ENCODE data around the gene CDC14C.

CDC14C gene

GRCh38 chr7:48943279-48943990 lies 19.1 kb downstream of the CDC14C start:
- no peaks in the 10 kb centered on the region for H3K36me3 ChIP-seq (replicated peaks in 1 of 2; ENCODE audit: control insufficient read depth in 2 of 2, insufficient read depth in 2 of 2, low read length in 2 of 2)
- no peak overlapping the region for H4K91ac ChIP-seq (ENCODE audit: low read depth, low read length, poor library complexity)
- no peak overlapping the region for H2BK12ac ChIP-seq (ENCODE audit: low read length)
- no peak overlapping the region for H2AFZ ChIP-seq (ENCODE audit: low read length)
- no peak overlapping the region for H2BK5ac ChIP-seq (ENCODE audit: low read length)
- H3K4me2 ChIP-seq (ENCODE audit: insufficient read depth, low read length, poor library complexity, severe bottlenecking), result no peak overlapping the region
- H3K23ac ChIP-seq (ENCODE audit: low read depth, low read length, poor library complexity), result no peak overlapping the region
- no peaks in the 10 kb centered on the region for H3K79me1 ChIP-seq (ENCODE audit: low read depth, low read length)
- no peak overlapping the region for H3K4ac ChIP-seq (ENCODE audit: low read length)
- H2BK15ac ChIP-seq (ENCODE audit: low read length), result no peak overlapping the region
- DNase-seq (ENCODE audit: low spot score), result no peak
- H2BK120ac ChIP-seq (ENCODE audit: low read depth, low read length), result no peak overlapping the region
- WGBS, 2 donors (ENCODE audit: extremely low coverage in 2 of 2, insufficient read length in 2 of 2, insufficient replicate concordance in 1 of 2), result no CpG with 5 or more reads among the region's 3 CpGs
- H3K27me3 ChIP-seq (ENCODE audit: control insufficient read depth in 3 of 3, insufficient read depth in 3 of 3, low read depth in 1 of 3, low read length in 3 of 3), result no peaks in the 10 kb centered on the region
- H3K4me1 ChIP-seq (ENCODE audit: control insufficient read depth in 2 of 2, insufficient read depth in 1 of 2, low read depth in 1 of 2, low read length in 2 of 2), result no peaks in the 10 kb centered on the region
- H3K9me3 ChIP-seq (replicated peaks in 1 of 2; ENCODE audit: control insufficient read depth in 2 of 2, insufficient read depth in 1 of 2, low read depth in 1 of 2, low read length in 2 of 2), result no peaks in the 10 kb centered on the region
- no peak overlapping the region for H3K4me3 ChIP-seq (ENCODE audit: low read length in 2 of 2)
- H3K14ac ChIP-seq (ENCODE audit: low read length), result no peak overlapping the region
- no peak overlapping the region for H3K18ac ChIP-seq (ENCODE audit: low read length)
- no peak overlapping the region for H3K9ac ChIP-seq (ENCODE audit: low read depth, low read length, poor library complexity)
- no peak overlapping the region for H2AK5ac ChIP-seq (ENCODE audit: low read depth, low read length)
- H4K8ac ChIP-seq (ENCODE audit: low read depth, low read length), result no peak overlapping the region
- no peak overlapping the region for H3K27ac ChIP-seq (replicated peaks; ENCODE audit: low read length)

GRCh38 chr7:48955916-48956315 lies 31.6 kb downstream of the CDC14C start:
- H3K9ac ChIP-seq (ENCODE audit: low read depth, low read length, poor library complexity), result no peak overlapping the region
- H2BK15ac ChIP-seq (ENCODE audit: low read length), result no peak overlapping the region
- no peak overlapping the region for H2BK120ac ChIP-seq (ENCODE audit: low read depth, low read length)
- no peaks in the 10 kb centered on the region for H3K36me3 ChIP-seq (replicated peaks in 1 of 2; ENCODE audit: control insufficient read depth in 2 of 2, insufficient read depth in 2 of 2, low read length in 2 of 2)
- H2BK12ac ChIP-seq (ENCODE audit: low read length), result no peak overlapping the region
- H3K23ac ChIP-seq (ENCODE audit: low read depth, low read length, poor library complexity), result no peak overlapping the region
- H3K79me1 ChIP-seq (ENCODE audit: low read depth, low read length), result no peaks in the 10 kb centered on the region
- no peak overlapping the region for H2AK5ac ChIP-seq (ENCODE audit: low read depth, low read length)
- no peak overlapping the region for H4K8ac ChIP-seq (ENCODE audit: low read depth, low read length)
- H3K9me3 ChIP-seq (replicated peaks in 1 of 2; ENCODE audit: control insufficient read depth in 2 of 2, insufficient read depth in 1 of 2, low read depth in 1 of 2, low read length in 2 of 2), result no peaks in the 10 kb centered on the region
- no peak for DNase-seq (ENCODE audit: low spot score)
- no peak overlapping the region for H4K91ac ChIP-seq (ENCODE audit: low read depth, low read length, poor library complexity)
- no peak overlapping the region for H3K27ac ChIP-seq (replicated peaks; ENCODE audit: low read length)
- H3K14ac ChIP-seq (ENCODE audit: low read length), result no peak overlapping the region
- no peak overlapping the region for H3K18ac ChIP-seq (ENCODE audit: low read length)
- no peaks in the 10 kb centered on the region for H3K27me3 ChIP-seq (ENCODE audit: control insufficient read depth in 3 of 3, insufficient read depth in 3 of 3, low read depth in 1 of 3, low read length in 3 of 3)
- no peak overlapping the region for H2BK5ac ChIP-seq (ENCODE audit: low read length)
- H3K4me1 ChIP-seq (ENCODE audit: control insufficient read depth in 2 of 2, insufficient read depth in 1 of 2, low read depth in 1 of 2, low read length in 2 of 2), result no peaks in the 10 kb centered on the region
- no peak overlapping the region for H3K4me3 ChIP-seq (ENCODE audit: low read length in 2 of 2)
- H3K4me2 ChIP-seq (ENCODE audit: insufficient read depth, low read length, poor library complexity, severe bottlenecking), result no peak overlapping the region
- no peak overlapping the region for H3K4ac ChIP-seq (ENCODE audit: low read length)
- H2AFZ ChIP-seq (ENCODE audit: low read length), result no peak overlapping the region

- no peak overlapping the region for H3K4ac ChIP-seq (ENCODE audit: low read length)
These were observed 35.3 kb downstream of the CDC14C start for GRCh38 chr7:48959676-48960075.

GRCh38 chr7:48962821-48963505 lies 38.6 kb downstream of the CDC14C start:
- Histone ChIP-seq H3K79me1 (ENCODE audit: low read depth, low read length) (no peaks in the 10 kb centered on the region), H2BK5ac (ENCODE audit: low read length) (no peak overlapping the region), H2BK15ac (ENCODE audit: low read length) (no peak overlapping the region)

More at GRCh38 chr7:48959676-48960075, 35.3 kb downstream of the CDC14C start:
- no peak overlapping the region for H4K91ac ChIP-seq (ENCODE audit: low read depth, low read length, poor library complexity)
- no peak overlapping the region for H3K4me3 ChIP-seq (ENCODE audit: low read length in 2 of 2)
- H3K18ac ChIP-seq (ENCODE audit: low read length), result no peak overlapping the region
- DNase-seq (ENCODE audit: low spot score), result no peak
- no peak overlapping the region for H3K23ac ChIP-seq (ENCODE audit: low read depth, low read length, poor library complexity)
- no peaks in the 10 kb centered on the region for H3K79me1 ChIP-seq (ENCODE audit: low read depth, low read length)
- no peak overlapping the region for H2AFZ ChIP-seq (ENCODE audit: low read length)
- no peak overlapping the region for H3K4me2 ChIP-seq (ENCODE audit: insufficient read depth, low read length, poor library complexity, severe bottlenecking)
- no peak overlapping the region for H3K9ac ChIP-seq (ENCODE audit: low read depth, low read length, poor library complexity)
- H2BK120ac ChIP-seq (ENCODE audit: low read depth, low read length), result no peak overlapping the region
- H4K8ac ChIP-seq (ENCODE audit: low read depth, low read length), result no peak overlapping the region
- no peak overlapping the region for H2BK15ac ChIP-seq (ENCODE audit: low read length)
- no peak overlapping the region for H2BK5ac ChIP-seq (ENCODE audit: low read length)
- H2BK12ac ChIP-seq (ENCODE audit: low read length), result no peak overlapping the region
- no peaks in the 10 kb centered on the region for H3K9me3 ChIP-seq (replicated peaks in 1 of 2; ENCODE audit: control insufficient read depth in 2 of 2, insufficient read depth in 1 of 2, low read depth in 1 of 2, low read length in 2 of 2)
- H3K36me3 ChIP-seq (replicated peaks in 1 of 2; ENCODE audit: control insufficient read depth in 2 of 2, insufficient read depth in 2 of 2, low read length in 2 of 2), result no peaks in the 10 kb centered on the region
- H3K27ac ChIP-seq (replicated peaks; ENCODE audit: low read length), result no peak overlapping the region
- no peak overlapping the region for H3K14ac ChIP-seq (ENCODE audit: low read length)
- no peaks in the 10 kb centered on the region for H3K27me3 ChIP-seq (ENCODE audit: control insufficient read depth in 3 of 3, insufficient read depth in 3 of 3, low read depth in 1 of 3, low read length in 3 of 3)
- H2AK5ac ChIP-seq (ENCODE audit: low read depth, low read length), result no peak overlapping the region
- H3K4me1 ChIP-seq (ENCODE audit: control insufficient read depth in 2 of 2, insufficient read depth in 1 of 2, low read depth in 1 of 2, low read length in 2 of 2), result peaks cover 0 to 2% of the 10 kb centered on the region in 2 donors

More at GRCh38 chr7:48962821-48963505, 38.6 kb downstream of the CDC14C start:
- no peak overlapping the region for H3K9ac ChIP-seq (ENCODE audit: low read depth, low read length, poor library complexity)
- no peak overlapping the region for H4K8ac ChIP-seq (ENCODE audit: low read depth, low read length)
- H3K4me3 ChIP-seq (ENCODE audit: low read length in 2 of 2), result no peak overlapping the region
- no peak overlapping the region for H3K23ac ChIP-seq (ENCODE audit: low read depth, low read length, poor library complexity)
- H3K36me3 ChIP-seq (replicated peaks in 1 of 2; ENCODE audit: control insufficient read depth in 2 of 2, insufficient read depth in 2 of 2, low read length in 2 of 2), result no peaks in the 10 kb centered on the region
- H2BK12ac ChIP-seq (ENCODE audit: low read length), result no peak overlapping the region
- no peak overlapping the region for H3K18ac ChIP-seq (ENCODE audit: low read length)
- H2AK5ac ChIP-seq (ENCODE audit: low read depth, low read length), result no peak overlapping the region
- no CpG with 5 or more reads among the region's 7 CpGs for WGBS, 2 donors (ENCODE audit: extremely low coverage in 2 of 2, insufficient read length in 2 of 2, insufficient replicate concordance in 1 of 2)
- H2AFZ ChIP-seq (ENCODE audit: low read length), result no peak overlapping the region
- peaks cover 0 to 2% of the 10 kb centered on the region in 2 donors for H3K4me1 ChIP-seq (ENCODE audit: control insufficient read depth in 2 of 2, insufficient read depth in 1 of 2, low read depth in 1 of 2, low read length in 2 of 2)
- no peak overlapping the region for H3K4me2 ChIP-seq (ENCODE audit: insufficient read depth, low read length, poor library complexity, severe bottlenecking)
- H4K91ac ChIP-seq (ENCODE audit: low read depth, low read length, poor library complexity), result no peak overlapping the region
- H3K4ac ChIP-seq (ENCODE audit: low read length), result no peak overlapping the region
- no peak overlapping the region for H2BK120ac ChIP-seq (ENCODE audit: low read depth, low read length)
- no peaks in the 10 kb centered on the region for H3K27me3 ChIP-seq (ENCODE audit: control insufficient read depth in 3 of 3, insufficient read depth in 3 of 3, low read depth in 1 of 3, low read length in 3 of 3)
- no peak overlapping the region for H3K27ac ChIP-seq (replicated peaks; ENCODE audit: low read length)
- DNase-seq (ENCODE audit: low spot score), result no peak
- no peaks in the 10 kb centered on the region for H3K9me3 ChIP-seq (replicated peaks in 1 of 2; ENCODE audit: control insufficient read depth in 2 of 2, insufficient read depth in 1 of 2, low read depth in 1 of 2, low read length in 2 of 2)
- H3K14ac ChIP-seq (ENCODE audit: low read length), result no peak overlapping the region
